Progenitor cell of endocrine pancreas (in vitro differentiated cells): ENCODE data around the gene QRFP. TPM values are rescaled to one million over a fixed set of nuclear protein-coding genes. Genes with fewer than 3 reads are reported as not detected.

Experiments
- DNase-seq: peaks from one replicate; pipeline ENCODE4 v3.0.0; 2021; ENCODE audit warnings: low spot score; ENCODE audit not compliant: unreplicated experiment
- H3K27ac Mint-ChIP-seq: 2 replicates; pipeline ENCODE4 v1.8.0; 2021; ENCODE audit warnings: mild to moderate bottlenecking, moderate library complexity, mixed read lengths
- H3K27me3 Mint-ChIP-seq: 2 replicates; pipeline ENCODE4 v1.8.0; 2021; ENCODE audit warnings: mixed read lengths
- H3K36me3 Mint-ChIP-seq: 2 replicates; pipeline ENCODE4 v1.8.0; 2022; ENCODE audit warnings: mixed read lengths; ENCODE audit not compliant: insufficient read depth
- H3K4me1 Mint-ChIP-seq: 2 replicates; pipeline ENCODE4 v1.8.0; 2021; ENCODE audit warnings: low read depth, mixed read lengths
- H3K4me3 Mint-ChIP-seq: 2 replicates; pipeline ENCODE4 v1.8.0; 2021; ENCODE audit warnings: low read depth, mild to moderate bottlenecking, moderate library complexity, mixed read lengths
- H3K9me3 Mint-ChIP-seq: 2 replicates; pipeline ENCODE4 v1.8.0; 2021; ENCODE audit warnings: low read depth, mixed read lengths
- CTCF ChIP-seq: fragments of 200-600 bp; sonication (generic); IDR thresholded peaks from one replicate; pipeline ENCODE4 v1.5.0; 2021; ENCODE audit warnings: antibody characterized with exemption, mild to moderate bottlenecking; ENCODE audit not compliant: unreplicated experiment
- total RNA-seq: library from RNA; stranded (reverse); gene quantifications from 2 replicates; pipeline ENCODE4 v1.2.1, GENCODE V29; 2021

QRFP gene
- total RNA-seq, 1 donor from 2014 or later: not detected

GRCh38 chr9:130897105-130897751 is 616 bp upstream of the QRFP start:
- H3K4me3 Mint-ChIP-seq: no peak overlapping the region
- TF ChIP-seq CTCF: no peak
- H3K36me3 Mint-ChIP-seq: peaks cover 2% of the 10 kb centered on the region
- DNase-seq: no peak
- no peaks in the 10 kb centered on the region for H3K4me1 Mint-ChIP-seq
- no peaks in the 10 kb centered on the region for H3K9me3 Mint-ChIP-seq
- H3K27ac Mint-ChIP-seq: peak overlapping the region; percentile 62
- peaks cover 12% of the 10 kb centered on the region for H3K27me3 Mint-ChIP-seq

GRCh38 chr9:130895481-130896232 is 955 bp downstream of the QRFP start:
- no peak for DNase-seq
- peak overlapping the region; percentile 93 for H3K27ac Mint-ChIP-seq
- H3K27me3 Mint-ChIP-seq: peaks cover 9% of the 10 kb centered on the region
- no peak for TF ChIP-seq CTCF
- peaks cover 2% of the 10 kb centered on the region for H3K36me3 Mint-ChIP-seq
- no peak overlapping the region for H3K4me3 Mint-ChIP-seq
- H3K9me3 Mint-ChIP-seq: no peaks in the 10 kb centered on the region
- no peaks in the 10 kb centered on the region for H3K4me1 Mint-ChIP-seq

- H3K4me3 Mint-ChIP-seq: no peak overlapping the region
- H3K27ac Mint-ChIP-seq: peak overlapping the region; percentile 52
- no peaks in the 10 kb centered on the region for H3K4me1 Mint-ChIP-seq
- DNase-seq: no peak
- H3K36me3 Mint-ChIP-seq: peaks cover 2% of the 10 kb centered on the region
- TF ChIP-seq CTCF: no peak
- peaks cover 6% of the 10 kb centered on the region for H3K27me3 Mint-ChIP-seq
- H3K9me3 Mint-ChIP-seq: no peaks in the 10 kb centered on the region
These were observed 1.6 kb downstream of the QRFP start for GRCh38 chr9:130895038-130895437.

- peaks cover 3% of the 10 kb centered on the region for H3K27me3 Mint-ChIP-seq
- no peak for TF ChIP-seq CTCF
- no peak for DNase-seq
- H3K4me1 Mint-ChIP-seq: no peaks in the 10 kb centered on the region
- no peaks in the 10 kb centered on the region for H3K9me3 Mint-ChIP-seq
- peaks cover 2% of the 10 kb centered on the region for H3K36me3 Mint-ChIP-seq
- no peak overlapping the region for H3K4me3 Mint-ChIP-seq
- peak overlapping the region; percentile 52 for H3K27ac Mint-ChIP-seq
These were observed 2.1 kb downstream of the QRFP start for GRCh38 chr9:130894546-130894945.

GRCh38 chr9:130893341-130894101 is 3.1 kb downstream of the QRFP start:
- no peak for DNase-seq

More at GRCh38 chr9:130893341-130894101, 3.1 kb downstream of the QRFP start:
- TF ChIP-seq CTCF: peak; percentile 17
- Mint-ChIP-seq H3K27me3 (no peaks in the 10 kb centered on the region), H3K36me3 (peaks cover 2% of the 10 kb centered on the region), H3K4me1 (no peaks in the 10 kb centered on the region), H3K9me3 (no peaks in the 10 kb centered on the region), H3K27ac (peak overlapping the region; percentile 82), H3K4me3 (no peak overlapping the region)
